Panc1 (cell line): Measurements from ENCODE around the gene BRME1. TPM values are rescaled to one million over a fixed set of nuclear protein-coding genes. Genes with fewer than 3 reads are reported as not detected.

Source experiments
- ATAC-seq: fragments of 200-7000 bp; cut with Tn5 transposase; 2 replicates; pipeline ENCODE4 v1.9.1; 2020; ENCODE audit warnings: mild to moderate bottlenecking, moderate library complexity
- BruUV-seq: library from RNA; stranded (reverse); fragments of 400-500 nt; replicated peaks from 2 replicates; lab custom pipeline; 2021; lab: Mats Ljungman, UMichigan
- CTCF ChIA-PET: fragments of 300-600 bp; sonication (Branson Sonifier 250); formaldehyde crosslinking; loops from one replicate; lab custom pipeline; 2022; ENCODE audit warnings: antibody characterized with exemption; lab: Charles Lee
- POLR2A ChIA-PET: fragments of 300-600 bp; sonication (Branson Sonifier 250); formaldehyde crosslinking; loops from one replicate; lab custom pipeline; 2022; ENCODE audit warnings: antibody characterized with exemption; lab: Charles Lee
- DNase-seq: peaks from one replicate; pipeline ENCODE4 v3.0.0-alpha.2; 2010; ENCODE audit warnings: low read depth, low spot score
- H3K27ac ChIP-seq: 2 replicates; pipeline ENCODE4 v1.5.1; 2011; ENCODE audit warnings: mild to moderate bottlenecking, low read length, inconsistent platforms
- H3K27me3 ChIP-seq: fragments of 200-500 bp; sonication (Bioruptor generic); 2 replicates; pipeline ENCODE4 v1.6.0; 2014; ENCODE audit warnings: low read length, inconsistent platforms; ENCODE audit not compliant: control insufficient read depth, insufficient read depth
- H3K36me3 ChIP-seq: fragments of 200-500 bp; sonication (Bioruptor generic); 2 replicates; pipeline ENCODE4 v1.5.1; 2014; ENCODE audit warnings: inconsistent platforms, mild to moderate bottlenecking, low read length, moderate library complexity; ENCODE audit not compliant: control insufficient read depth, insufficient read depth
- H3K4me1 ChIP-seq: 2 replicates; pipeline ENCODE4 v1.5.1; 2011; ENCODE audit warnings: inconsistent platforms, mild to moderate bottlenecking, low read length, moderate library complexity; ENCODE audit not compliant: control insufficient read depth, insufficient read depth
- H3K4me3 ChIP-seq, 2 experiments: 2 replicates each; pipeline ENCODE4 v1.5.1; 2011 to 2012; ENCODE audit warnings: low read depth in 2 of 2, low read length in 2 of 2, mild to moderate bottlenecking in 2 of 2, inconsistent platforms in 1 of 2, moderate library complexity in 1 of 2
- H3K9me3 ChIP-seq: fragments of 200-500 bp; sonication (Bioruptor generic); 2 replicates; pipeline ENCODE4 v1.5.1; 2014; ENCODE audit warnings: low read depth, mild to moderate bottlenecking, inconsistent platforms, low read length, moderate library complexity; ENCODE audit not compliant: control insufficient read depth, insufficient read depth
- POLR2AphosphoS5 ChIP-seq: IDR thresholded peaks from 2 replicates; pipeline ENCODE4 v1.6.1; 2012; ENCODE audit warnings: mild to moderate bottlenecking, low read depth, low read length, moderate library complexity
- SIN3A ChIP-seq: IDR thresholded peaks from 2 replicates; pipeline ENCODE4 v1.6.1; 2012; ENCODE audit warnings: low read depth, mild to moderate bottlenecking, low read length, moderate library complexity, borderline replicate concordance; ENCODE audit not compliant: insufficient read depth
- TCF7L2 ChIP-seq: IDR thresholded peaks from 2 replicates; pipeline ENCODE4 v1.6.1; 2011; ENCODE audit warnings: mild to moderate bottlenecking, low read depth, low read length, inconsistent platforms
- in situ Hi-C: cut with HindIII; loops from 2 replicates; pipeline ENCODE4 v1.10.0; 2016; ENCODE audit warnings: low sequenced_read_pairs, low pct_unique_long_range_greater_than_20kb
- intact Hi-C: fragments of 100-400 bp; cut with micrococcal nuclease; formaldehyde crosslinking; loops from one replicate; pipeline ENCODE4 v1.10.0; 2022; ENCODE audit not compliant: unreplicated experiment
- total RNA-seq: library from RNA; stranded (reverse); gene quantifications from one replicate; pipeline ENCODE4 v1.2.1, GENCODE V29; 2021; ENCODE audit not compliant: unreplicated experiment
- TF ChIP-seq, protein P1 (sequence below), 2 experiments: IDR thresholded peaks; 2 replicates each; pipeline ENCODE4 v1.6.1; 2011 to 2012; ENCODE audit warnings: low read depth in 2 of 2, control low read depth in 1 of 2, low read length in 1 of 2, mild to moderate bottlenecking in 1 of 2, moderate library complexity in 1 of 2; ENCODE audit not compliant: insufficient read depth in 1 of 2
- TF ChIP-seq, protein P2 (sequence below): fragments of 450-650 bp; IDR thresholded peaks from 2 replicates; pipeline ENCODE4 v1.5.1; 2017; ENCODE audit warnings: mild to moderate bottlenecking

BRME1 gene
- total RNA-seq, 1 experiment from 2014 or later: 6.5 TPM

DNA sequence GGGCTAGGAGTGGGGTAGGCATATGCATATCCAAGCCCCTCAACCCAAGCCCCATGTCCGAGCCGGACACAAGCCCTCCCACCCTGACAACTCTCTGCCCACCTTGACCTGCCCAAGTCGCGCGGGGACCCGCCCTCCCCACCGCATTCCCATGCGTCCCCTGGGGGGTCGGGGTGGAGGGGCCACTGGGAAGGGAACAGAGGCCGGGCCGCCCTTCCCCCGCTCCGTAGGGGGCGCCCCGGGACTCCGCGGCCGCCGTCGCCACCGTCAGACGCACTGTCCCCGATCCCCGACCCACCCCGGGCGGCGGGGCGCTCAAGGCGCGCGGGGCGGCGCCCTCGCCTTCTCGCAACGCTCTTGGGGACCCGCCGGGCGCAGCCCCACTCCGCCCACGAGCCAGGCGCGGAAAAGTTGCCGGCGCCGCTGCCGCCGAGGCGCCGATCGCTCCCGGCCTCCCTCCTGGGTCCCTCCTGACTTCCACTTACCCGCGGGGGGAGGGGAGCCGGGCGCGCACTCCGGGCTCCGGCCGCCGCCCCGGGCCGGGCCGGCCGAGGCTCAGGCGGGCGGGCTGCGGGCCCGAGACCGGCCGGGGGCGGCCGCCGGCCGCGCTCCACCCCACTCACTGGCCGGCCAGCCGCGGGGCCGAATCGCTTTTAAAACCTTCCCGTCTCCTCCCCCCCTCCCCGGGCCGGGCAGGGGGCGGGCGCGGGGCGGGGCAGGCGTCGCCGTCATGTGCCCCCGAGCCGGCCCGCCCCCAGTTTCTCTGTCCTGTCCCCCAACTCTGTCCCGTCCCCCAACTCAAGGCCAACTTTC is 63.4 kb downstream of the BRME1 start:
- Histone ChIP-seq H3K4me1 (peaks cover 36% of the 10 kb centered on the region), H3K36me3 (peaks cover 8% of the 10 kb centered on the region; the same call in 1 of the 2 replicates), H3K9me3 (no peaks in the 10 kb centered on the region), H3K4me3 (peak overlapping the region; percentile 81 to 91), H3K27ac (peak overlapping the region; percentile 97), H3K27me3 (no peaks in the 10 kb centered on the region)
- intact Hi-C loops (no loop called here), in situ Hi-C loops (no loop called here)
- no TSS peak for BruUV-seq
- TF ChIP-seq, protein P1, sequence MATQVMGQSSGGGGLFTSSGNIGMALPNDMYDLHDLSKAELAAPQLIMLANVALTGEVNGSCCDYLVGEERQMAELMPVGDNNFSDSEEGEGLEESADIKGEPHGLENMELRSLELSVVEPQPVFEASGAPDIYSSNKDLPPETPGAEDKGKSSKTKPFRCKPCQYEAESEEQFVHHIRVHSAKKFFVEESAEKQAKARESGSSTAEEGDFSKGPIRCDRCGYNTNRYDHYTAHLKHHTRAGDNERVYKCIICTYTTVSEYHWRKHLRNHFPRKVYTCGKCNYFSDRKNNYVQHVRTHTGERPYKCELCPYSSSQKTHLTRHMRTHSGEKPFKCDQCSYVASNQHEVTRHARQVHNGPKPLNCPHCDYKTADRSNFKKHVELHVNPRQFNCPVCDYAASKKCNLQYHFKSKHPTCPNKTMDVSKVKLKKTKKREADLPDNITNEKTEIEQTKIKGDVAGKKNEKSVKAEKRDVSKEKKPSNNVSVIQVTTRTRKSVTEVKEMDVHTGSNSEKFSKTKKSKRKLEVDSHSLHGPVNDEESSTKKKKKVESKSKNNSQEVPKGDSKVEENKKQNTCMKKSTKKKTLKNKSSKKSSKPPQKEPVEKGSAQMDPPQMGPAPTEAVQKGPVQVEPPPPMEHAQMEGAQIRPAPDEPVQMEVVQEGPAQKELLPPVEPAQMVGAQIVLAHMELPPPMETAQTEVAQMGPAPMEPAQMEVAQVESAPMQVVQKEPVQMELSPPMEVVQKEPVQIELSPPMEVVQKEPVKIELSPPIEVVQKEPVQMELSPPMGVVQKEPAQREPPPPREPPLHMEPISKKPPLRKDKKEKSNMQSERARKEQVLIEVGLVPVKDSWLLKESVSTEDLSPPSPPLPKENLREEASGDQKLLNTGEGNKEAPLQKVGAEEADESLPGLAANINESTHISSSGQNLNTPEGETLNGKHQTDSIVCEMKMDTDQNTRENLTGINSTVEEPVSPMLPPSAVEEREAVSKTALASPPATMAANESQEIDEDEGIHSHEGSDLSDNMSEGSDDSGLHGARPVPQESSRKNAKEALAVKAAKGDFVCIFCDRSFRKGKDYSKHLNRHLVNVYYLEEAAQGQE (IDR thresholded peaks at IDR 0.05; ENCODE audit: insufficient read depth in 1 of 2, low read depth in 2 of 2, low read length in 1 of 2): no peak
- TF ChIP-seq SIN3A: 0 out of 2 replicates have a peak, but pooled peaks have one; percentile 63
- TF ChIP-seq POLR2AphosphoS5: peak; percentile 64
- DNase-seq (no peak), ATAC-seq (peak; percentile 9)
- POLR2A ChIA-PET: interaction anchor here (1.1 kb wide), 1 partner anchor 12 kb away, joined by 3 read pairs; no protein-coding TSS in a partner anchor
- CTCF ChIA-PET: no interaction called here

DNA sequence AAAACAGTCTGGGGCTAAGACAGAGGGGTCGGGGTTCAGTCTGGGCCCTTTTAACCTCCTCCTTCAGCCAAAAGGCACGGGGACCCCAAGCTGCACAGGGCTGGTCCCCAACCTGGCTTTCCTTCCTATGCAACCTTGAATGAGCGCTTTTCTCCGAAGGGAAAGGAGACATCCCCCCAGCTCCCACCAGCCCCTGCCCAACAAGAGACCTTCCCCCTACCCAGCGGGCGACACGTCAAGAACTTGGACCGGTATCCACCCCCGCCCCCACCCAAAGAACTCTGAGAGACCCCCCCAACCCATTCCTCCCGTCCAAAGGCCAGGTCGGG is 64.0 kb downstream of the BRME1 start:
- in situ Hi-C loops: no loop called here
- no peak for ATAC-seq
- Histone ChIP-seq H3K36me3 (peaks cover 8% of the 10 kb centered on the region), H3K27me3 (no peaks in the 10 kb centered on the region), H3K4me3 (peak overlapping the region; percentile 81 to 91), H3K9me3 (no peaks in the 10 kb centered on the region), H3K27ac (peak overlapping the region; percentile 92), H3K4me1 (peaks cover 41% of the 10 kb centered on the region)
- TF ChIP-seq POLR2AphosphoS5 (no peak; the same call in 1 of the 2 replicates), SIN3A (no peak), TCF7L2 (no peak)
- TF ChIP-seq, protein P2, sequence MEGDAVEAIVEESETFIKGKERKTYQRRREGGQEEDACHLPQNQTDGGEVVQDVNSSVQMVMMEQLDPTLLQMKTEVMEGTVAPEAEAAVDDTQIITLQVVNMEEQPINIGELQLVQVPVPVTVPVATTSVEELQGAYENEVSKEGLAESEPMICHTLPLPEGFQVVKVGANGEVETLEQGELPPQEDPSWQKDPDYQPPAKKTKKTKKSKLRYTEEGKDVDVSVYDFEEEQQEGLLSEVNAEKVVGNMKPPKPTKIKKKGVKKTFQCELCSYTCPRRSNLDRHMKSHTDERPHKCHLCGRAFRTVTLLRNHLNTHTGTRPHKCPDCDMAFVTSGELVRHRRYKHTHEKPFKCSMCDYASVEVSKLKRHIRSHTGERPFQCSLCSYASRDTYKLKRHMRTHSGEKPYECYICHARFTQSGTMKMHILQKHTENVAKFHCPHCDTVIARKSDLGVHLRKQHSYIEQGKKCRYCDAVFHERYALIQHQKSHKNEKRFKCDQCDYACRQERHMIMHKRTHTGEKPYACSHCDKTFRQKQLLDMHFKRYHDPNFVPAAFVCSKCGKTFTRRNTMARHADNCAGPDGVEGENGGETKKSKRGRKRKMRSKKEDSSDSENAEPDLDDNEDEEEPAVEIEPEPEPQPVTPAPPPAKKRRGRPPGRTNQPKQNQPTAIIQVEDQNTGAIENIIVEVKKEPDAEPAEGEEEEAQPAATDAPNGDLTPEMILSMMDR: no peak
- TF ChIP-seq, protein P1 (IDR thresholded peaks at IDR 0.05; ENCODE audit: insufficient read depth in 1 of 2, low read depth in 2 of 2, low read length in 1 of 2): no peak
- TSS peak; percentile 81 for BruUV-seq
- ChIA-PET CTCF (no interaction called here), POLR2A (interaction anchor here (0.6 to 1.1 kb wide), 3 partner anchors 11 to 14 kb away, joined by 3 to 12 read pairs (median 3); no protein-coding TSS in a partner anchor)
- DNase-seq: no peak
- intact Hi-C loops: no loop called here
